GOT3 (cell line): ENCODE measurements around the gene CFAP251.
"Not testable (repeated sequence)": the region's sequence is repeated elsewhere in the genome, so short reads cannot be mapped to it uniquely, and the experiment has no call there.

Experiments
- DNase-seq: peaks from one replicate; lab custom pipeline; 2025; ENCODE audit warnings: mixed read lengths; lab: John Stamatoyannopoulos, UW

The CFAP251 gene

GRCh38 chr12:121911824-121912585 lies 6.4 kb upstream of the CFAP251 start:
- DNase-seq = no peak

DNA sequence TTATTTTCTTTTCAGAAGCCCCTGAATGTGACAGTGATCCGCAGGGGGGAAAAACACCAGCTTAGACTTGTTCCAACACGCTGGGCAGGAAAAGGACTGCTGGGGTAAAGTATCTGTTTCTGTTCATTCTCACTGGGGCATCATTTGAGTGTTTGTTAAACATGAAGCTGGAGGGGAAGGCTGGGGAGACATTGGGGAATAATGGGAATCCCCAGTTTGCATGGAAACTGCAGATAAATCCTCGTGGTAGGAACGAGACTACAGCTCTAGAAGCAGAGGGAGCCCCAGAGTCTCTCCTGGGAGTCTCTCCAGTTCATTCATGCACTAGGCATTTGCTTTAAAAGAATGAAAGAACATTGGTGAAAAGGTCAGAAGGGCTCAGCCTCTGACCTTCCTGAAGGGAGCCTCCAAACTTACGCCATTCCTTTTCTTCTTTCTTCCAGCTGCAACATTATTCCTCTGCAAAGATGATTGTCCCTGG lies 2.5 kb upstream of the CFAP251 start:
- DNase-seq = no peak

GRCh38 chr12:121916719-121917118 lies 1.7 kb upstream of the CFAP251 start:
- no peak for DNase-seq

DNA sequence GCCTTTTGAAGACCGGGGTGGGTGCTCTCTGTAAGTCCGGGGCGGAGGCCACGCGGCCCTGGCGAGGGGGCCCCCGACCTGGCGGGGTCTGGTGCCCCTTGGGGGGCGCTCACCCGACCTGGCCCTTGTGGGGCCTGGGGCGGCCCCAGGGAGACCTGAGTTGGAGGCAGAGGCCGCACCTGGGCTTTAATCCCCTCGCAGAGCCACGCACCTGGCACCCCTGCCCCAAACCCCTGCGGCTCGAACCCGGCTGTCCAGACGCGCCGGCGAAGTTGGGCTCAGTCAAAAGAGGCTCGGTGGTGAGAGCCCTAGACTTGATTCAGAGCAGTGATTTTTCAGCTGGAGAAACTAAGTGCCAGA lies 267 bp downstream of the CFAP251 start:
- no peak for DNase-seq

DNA sequence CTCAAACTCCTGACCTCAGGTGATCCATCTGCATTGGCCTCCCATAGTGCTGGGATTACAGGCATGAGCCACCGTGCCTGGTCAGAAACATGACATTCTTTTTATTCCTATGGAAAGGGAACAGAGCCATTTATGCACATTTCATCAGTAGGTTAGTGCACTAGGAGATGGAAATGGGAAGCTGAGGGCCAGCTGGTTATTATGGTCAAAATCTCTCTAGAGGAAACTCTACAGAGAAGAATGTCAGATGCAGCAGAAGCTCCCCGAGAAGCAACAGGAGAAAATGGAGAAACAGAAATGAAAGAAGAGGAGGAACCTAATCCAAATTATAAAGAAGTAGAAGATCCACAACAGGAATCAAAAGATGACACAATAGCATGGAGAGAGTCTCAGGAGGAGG lies 2.7 kb downstream of the CFAP251 start:
- DNase-seq = no peak

DNA sequence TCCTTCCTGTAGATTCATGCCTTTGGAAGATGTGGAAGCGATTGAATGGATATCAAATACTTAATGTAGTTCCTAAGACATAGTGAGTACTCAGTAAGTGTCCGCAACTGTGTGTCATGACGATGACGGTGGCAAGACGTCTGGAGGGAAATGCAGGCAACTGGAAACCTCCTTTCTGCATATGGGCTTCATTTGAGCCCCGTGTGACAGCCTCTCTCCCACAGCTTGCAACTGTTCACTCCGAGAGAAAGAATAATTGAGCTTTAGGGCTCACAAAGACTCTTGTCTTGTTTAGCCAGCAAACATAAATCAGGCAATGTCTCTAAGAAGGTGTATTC lies 6.9 kb downstream of the CFAP251 start:
- DNase-seq = no peak

DNA sequence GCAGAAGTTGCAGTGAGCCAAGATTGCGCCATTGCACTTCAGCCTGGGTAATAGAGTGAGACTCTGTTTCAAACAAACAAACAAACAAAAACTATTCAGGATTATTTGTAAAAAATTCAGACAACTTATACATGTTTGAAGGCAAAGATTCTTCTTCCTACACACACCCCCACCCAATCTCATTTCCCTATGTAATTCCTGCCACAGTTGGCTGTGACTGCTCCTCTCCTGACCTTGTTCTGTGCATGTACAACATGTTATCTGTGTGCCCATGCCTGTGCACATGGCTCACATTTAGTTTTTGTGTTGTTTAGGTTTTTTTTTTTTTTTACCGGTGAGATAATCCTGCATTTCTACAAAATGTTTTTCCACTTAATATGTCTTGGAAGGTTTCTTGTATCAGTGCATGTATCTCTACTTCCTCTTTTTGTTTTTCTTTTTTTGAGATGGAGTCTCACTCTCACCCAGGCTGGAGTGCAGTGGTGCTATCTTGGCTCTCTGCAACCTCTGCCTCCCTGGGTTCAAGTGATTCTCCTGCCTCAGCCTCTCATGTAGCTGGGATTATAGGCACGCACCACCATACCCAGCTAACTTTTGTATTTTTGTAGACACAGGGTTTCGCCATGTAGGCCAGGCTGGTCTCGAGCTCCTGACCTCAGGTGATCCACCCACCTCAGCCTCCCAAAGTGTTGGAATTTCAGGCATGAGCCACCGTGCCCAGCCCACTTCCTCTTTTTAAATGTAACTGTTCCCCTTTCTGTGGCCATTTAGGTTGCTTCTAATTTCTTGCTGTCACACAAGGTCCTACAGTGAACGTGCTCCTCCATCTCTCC lies 8.7 kb downstream of the CFAP251 start:
- DNase-seq = no peak

- DNase-seq = no peak
Measured at GRCh38 chr12:121927813-121928212, 9.4 kb downstream of the CFAP251 start.

- DNase-seq = not testable (repeated sequence)
Measured at GRCh38 chr12:121929545-121929944, 11.2 kb downstream of the CFAP251 start.

GRCh38 chr12:121930862-121931261 lies 12.5 kb downstream of the CFAP251 start:
- DNase-seq = no peak

DNA sequence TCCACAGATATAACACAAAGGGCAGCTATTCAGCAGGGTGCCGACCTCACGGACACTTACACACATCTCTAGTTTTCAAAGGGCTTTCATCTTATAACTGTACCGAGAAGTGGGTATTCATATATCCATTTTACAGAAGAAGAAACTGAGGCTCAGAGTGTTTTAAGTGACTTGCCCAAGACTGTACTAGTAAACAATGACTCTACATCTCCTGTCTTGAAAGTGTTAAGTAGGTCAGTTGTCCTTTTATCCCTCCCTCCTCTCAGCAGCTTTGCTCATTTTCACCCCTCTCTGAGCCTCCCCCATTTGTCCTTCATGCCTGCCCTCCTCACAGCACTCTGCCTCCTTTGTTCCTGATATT lies 13.8 kb downstream of the CFAP251 start:
- DNase-seq = no peak

- DNase-seq = no peak
Measured at GRCh38 chr12:121932914-121933521, 14.6 kb downstream of the CFAP251 start.

GRCh38 chr12:121933522-121934308 lies 15.3 kb downstream of the CFAP251 start:
- DNase-seq = no peak

GRCh38 chr12:121934309-121934664 lies 15.9 kb downstream of the CFAP251 start:
- DNase-seq = no peak

DNA sequence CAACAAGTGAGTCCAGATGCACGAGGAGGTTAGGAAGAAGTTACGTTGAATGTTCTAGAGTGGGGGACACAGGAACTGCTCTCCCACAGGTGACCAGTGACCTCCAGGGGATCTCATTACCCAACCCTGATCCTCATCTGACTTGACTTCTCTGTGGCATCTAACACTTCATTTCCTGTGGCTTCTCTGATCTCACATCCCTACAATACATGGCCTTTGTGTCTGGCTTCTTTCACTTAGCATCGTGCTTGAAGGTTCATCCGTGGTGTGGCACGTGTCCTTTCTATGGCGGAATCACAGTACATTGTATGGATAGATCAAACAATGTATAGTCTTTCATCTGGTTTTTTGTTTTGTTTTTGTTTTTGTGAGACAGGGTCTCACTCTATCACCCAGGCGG lies 19.3 kb downstream of the CFAP251 start:
- DNase-seq = no peak

- DNase-seq = no peak
Measured at GRCh38 chr12:121939186-121939585, 20.8 kb downstream of the CFAP251 start.

GRCh38 chr12:121939992-121940766 lies 21.8 kb downstream of the CFAP251 start:
- no peak for DNase-seq

GRCh38 chr12:121942145-121942718 lies 23.8 kb downstream of the CFAP251 start:
- DNase-seq = no peak

GRCh38 chr12:121943926-121944325 lies 25.5 kb downstream of the CFAP251 start:
- DNase-seq = no peak

- DNase-seq = no peak
Measured at GRCh38 chr12:121946313-121947025, 28.1 kb downstream of the CFAP251 start.
